IPS-15b (cell line): ENCODE measurements around the gene CLCN3.
"Not testable (repeated sequence)": the region's sequence is repeated elsewhere in the genome, so short reads cannot be mapped to it uniquely, and the experiment has no call there.

ENCODE experiments used
- H3K27me3 ChIP-seq: one replicate; pipeline ENCODE4 v1.6.1; 2013; ENCODE audit warnings: low read length; ENCODE audit not compliant: control insufficient read depth, insufficient read depth
- H3K36me3 ChIP-seq: one replicate; pipeline ENCODE4 v1.6.1; 2013; ENCODE audit warnings: low read length; ENCODE audit not compliant: control insufficient read depth, insufficient read depth
- H3K4me1 ChIP-seq: one replicate; pipeline ENCODE4 v1.6.1; 2013; ENCODE audit warnings: mild to moderate bottlenecking, low read length; ENCODE audit not compliant: control insufficient read depth, insufficient read depth
- H3K4me3 ChIP-seq: one replicate; pipeline ENCODE4 v1.5.1; 2013; ENCODE audit warnings: low read depth, low read length
- H3K9ac ChIP-seq: one replicate; pipeline ENCODE4 v1.6.1; 2013; ENCODE audit warnings: low read depth, mild to moderate bottlenecking, low read length
- H3K9me3 ChIP-seq: one replicate; pipeline ENCODE4 v1.6.1; 2013; ENCODE audit warnings: mild to moderate bottlenecking, low read length; ENCODE audit not compliant: control insufficient read depth, insufficient read depth

Gene CLCN3

GRCh38 chr4:169619518-169619957 lies 840 bp upstream of the CLCN3 start:
- Histone ChIP-seq H3K36me3 (no peaks in the 10 kb centered on the region), H3K9ac (peak overlapping the region; percentile 54), H3K27me3 (no peaks in the 10 kb centered on the region), H3K4me3 (peak overlapping the region; percentile 98), H3K4me1 (peaks cover 2% of the 10 kb centered on the region), H3K9me3 (no peaks in the 10 kb centered on the region)

- Histone ChIP-seq H3K4me1 (peaks cover 2% of the 10 kb centered on the region), H3K9ac (peak overlapping the region; percentile 97), H3K4me3 (peak overlapping the region; percentile 98), H3K9me3 (no peaks in the 10 kb centered on the region), H3K27me3 (no peaks in the 10 kb centered on the region), H3K36me3 (no peaks in the 10 kb centered on the region)
Measured at GRCh38 chr4:169620880-169621248, 486 bp downstream of the CLCN3 start.

GRCh38 chr4:169621731-169622492 lies 1.5 kb downstream of the CLCN3 start:
- Histone ChIP-seq H3K36me3 (no peaks in the 10 kb centered on the region), H3K4me3 (peak overlapping the region; percentile 98), H3K4me1 (peaks cover 2% of the 10 kb centered on the region), H3K9me3 (no peaks in the 10 kb centered on the region), H3K9ac (no peak overlapping the region), H3K27me3 (no peaks in the 10 kb centered on the region)

GRCh38 chr4:169622566-169622965 lies 2.2 kb downstream of the CLCN3 start:
- no peaks in the 10 kb centered on the region for H3K9me3 ChIP-seq
- H3K9ac ChIP-seq: no peak overlapping the region
- no peaks in the 10 kb centered on the region for H3K27me3 ChIP-seq
- H3K36me3 ChIP-seq: no peaks in the 10 kb centered on the region
- peak overlapping the region; percentile 98 for H3K4me3 ChIP-seq
- peaks cover 2% of the 10 kb centered on the region for H3K4me1 ChIP-seq

GRCh38 chr4:169624012-169624411 lies 3.6 kb downstream of the CLCN3 start:
- H3K4me1 ChIP-seq, H3K4me3 ChIP-seq, H3K9ac ChIP-seq: not testable (repeated sequence)

GRCh38 chr4:169625886-169626285 lies 5.5 kb downstream of the CLCN3 start:
- Histone ChIP-seq H3K9ac (no peak overlapping the region), H3K36me3 (no peaks in the 10 kb centered on the region), H3K4me1 (peaks cover 2% of the 10 kb centered on the region), H3K27me3 (no peaks in the 10 kb centered on the region), H3K9me3 (no peaks in the 10 kb centered on the region), H3K4me3 (no peak overlapping the region)

More at GRCh38 chr4:169624012-169624411, 3.6 kb downstream of the CLCN3 start:
- not testable (repeated sequence) for H3K27me3 ChIP-seq, H3K36me3 ChIP-seq, H3K9me3 ChIP-seq

GRCh38 chr4:169626331-169627282 lies 6.2 kb downstream of the CLCN3 start:
- Histone ChIP-seq H3K36me3 (no peaks in the 10 kb centered on the region), H3K4me3 (no peak overlapping the region), H3K4me1 (peaks cover 2% of the 10 kb centered on the region), H3K9me3 (no peaks in the 10 kb centered on the region), H3K9ac (no peak overlapping the region), H3K27me3 (no peaks in the 10 kb centered on the region)

- Histone ChIP-seq H3K27me3 (no peaks in the 10 kb centered on the region), H3K36me3 (no peaks in the 10 kb centered on the region), H3K4me3 (no peak overlapping the region), H3K4me1 (peaks cover 2% of the 10 kb centered on the region), H3K9ac (no peak overlapping the region), H3K9me3 (no peaks in the 10 kb centered on the region)
Measured at GRCh38 chr4:169627307-169627706, 6.9 kb downstream of the CLCN3 start.

- no peaks in the 10 kb centered on the region for H3K9me3 ChIP-seq
- no peak overlapping the region for H3K9ac ChIP-seq
- no peak overlapping the region for H3K4me3 ChIP-seq
- H3K27me3 ChIP-seq: no peaks in the 10 kb centered on the region
- H3K4me1 ChIP-seq: no peaks in the 10 kb centered on the region
- no peaks in the 10 kb centered on the region for H3K36me3 ChIP-seq
Measured at GRCh38 chr4:169628579-169628978, 8.2 kb downstream of the CLCN3 start.

GRCh38 chr4:169630069-169630468 lies 9.7 kb downstream of the CLCN3 start:
- Histone ChIP-seq H3K4me1 (no peaks in the 10 kb centered on the region), H3K4me3 (no peak overlapping the region), H3K9ac (no peak overlapping the region), H3K36me3 (no peaks in the 10 kb centered on the region), H3K27me3 (no peaks in the 10 kb centered on the region), H3K9me3 (no peaks in the 10 kb centered on the region)

GRCh38 chr4:169632896-169633295 lies 12.5 kb downstream of the CLCN3 start:
- Histone ChIP-seq H3K27me3 (no peaks in the 10 kb centered on the region), H3K4me1 (no peaks in the 10 kb centered on the region), H3K4me3 (no peak overlapping the region), H3K9ac (no peak overlapping the region), H3K9me3 (no peaks in the 10 kb centered on the region), H3K36me3 (no peaks in the 10 kb centered on the region)

- no peaks in the 10 kb centered on the region for H3K36me3 ChIP-seq
- no peaks in the 10 kb centered on the region for H3K4me1 ChIP-seq
- no peak overlapping the region for H3K4me3 ChIP-seq
- H3K9ac ChIP-seq: no peak overlapping the region
- no peaks in the 10 kb centered on the region for H3K9me3 ChIP-seq
- no peaks in the 10 kb centered on the region for H3K27me3 ChIP-seq
Measured at GRCh38 chr4:169634975-169635374, 14.6 kb downstream of the CLCN3 start.
